Loucy (cell line): ENCODE measurements around the gene PPP3CA.

ENCODE experiments used
- CTCF ChIP-seq: fragments of 200-600 bp; sonication (generic); conservative IDR thresholded peaks from 2 replicates; pipeline ENCODE4 v1.5.1; 2014; ENCODE audit warnings: mild to moderate bottlenecking, antibody characterized with exemption, low read length
- EZH2phosphoT487 ChIP-seq: fragments of 200-600 bp; IDR thresholded peaks from 2 replicates; pipeline ENCODE4 v1.6.1; 2018; ENCODE audit warnings: antibody characterized with exemption, mild to moderate bottlenecking, moderate library complexity, borderline replicate concordance

GRCh38 chr4:101155945-101156344 is 191.4 kb downstream of the PPP3CA start:
- no peak for TF ChIP-seq CTCF
- no peak for TF ChIP-seq EZH2phosphoT487
